ENCODE data around the gene USP25. TPM values are rescaled to one million over a fixed set of nuclear protein-coding genes. Genes with fewer than 3 reads are reported as not detected.

Gene USP25
- total and polyA plus RNA-seq, 4 donors = 14.6 to 148 (median 32.1) TPM

GRCh38 chr21:15841856-15842564 lies 112.2 kb downstream of the USP25 start:
- Histone ChIP-seq H3K36me3 (ENCODE audit: control insufficient read depth in 4 of 4, insufficient read depth in 4 of 4, low read length in 4 of 4) (peaks cover 4 to 8% (median 5%) of the 10 kb centered on the region in 4 donors), H3K9ac (ENCODE audit: insufficient read depth in 1 of 2, low read length in 2 of 2) (no peak overlapping the region), H3K27me3 (ENCODE audit: control insufficient read depth in 3 of 3, insufficient read depth in 3 of 3, low read length in 2 of 3) (no peaks in the 10 kb centered on the region), H3K4me1 (ENCODE audit: control insufficient read depth in 5 of 5, insufficient read depth in 5 of 5, low read length in 5 of 5) (peaks cover 0 to 11% (median 0%) of the 10 kb centered on the region in 5 donors), H3K27ac (ENCODE audit: low read depth in 1 of 2, low read length in 1 of 2) (no peak overlapping the region), H3K4me3 (no peak overlapping the region), H3K9me3 (ENCODE audit: control insufficient read depth in 4 of 4, insufficient read depth in 3 of 4, low read length in 3 of 4) (no peaks in the 10 kb centered on the region)
- TF ChIP-seq CTCF (IDR thresholded peaks at IDR 0.05; ENCODE audit: control extremely low read depth, extremely low read depth) = no peak
- DNase-seq = peak in 2 of 3 donors; percentile 14 to 16
- ATAC-seq (ENCODE audit: insufficient read depth, low FRiP score) = no peak
- 66 to 80% methylated on average over 3 of the region's 3 CpGs for WGBS, 2 donors

GRCh38 chr21:15842565-15842880 lies 112.7 kb downstream of the USP25 start:
- Histone ChIP-seq H3K9me3 (ENCODE audit: control insufficient read depth in 4 of 4, insufficient read depth in 3 of 4, low read length in 3 of 4) (no peaks in the 10 kb centered on the region), H3K9ac (ENCODE audit: insufficient read depth in 1 of 2, low read length in 2 of 2) (no peak overlapping the region), H3K4me1 (ENCODE audit: control insufficient read depth in 5 of 5, insufficient read depth in 5 of 5, low read length in 5 of 5) (peaks cover 0 to 10% (median 0%) of the 10 kb centered on the region in 5 donors), H3K27ac (ENCODE audit: low read depth in 1 of 2, low read length in 1 of 2) (no peak overlapping the region), H3K27me3 (ENCODE audit: control insufficient read depth in 3 of 3, insufficient read depth in 3 of 3, low read length in 2 of 3) (no peaks in the 10 kb centered on the region), H3K36me3 (ENCODE audit: control insufficient read depth in 4 of 4, insufficient read depth in 4 of 4, low read length in 4 of 4) (peaks cover 4 to 8% (median 7%) of the 10 kb centered on the region in 4 donors), H3K4me3 (no peak overlapping the region)
- DNase-seq (no peak), ATAC-seq (ENCODE audit: insufficient read depth, low FRiP score) (no peak)
- 91 to 92% methylated on average over 2 of the region's 2 CpGs for WGBS, 2 donors
- no peak for TF ChIP-seq CTCF (IDR thresholded peaks at IDR 0.05; ENCODE audit: control extremely low read depth, extremely low read depth)

GRCh38 chr21:15843766-15844165 lies 114.0 kb downstream of the USP25 start:
- 95 to 100% methylated on average over 1 of the region's 1 CpG for WGBS, 2 donors

More at GRCh38 chr21:15843766-15844165, 114.0 kb downstream of the USP25 start:
- ATAC-seq (ENCODE audit: insufficient read depth, low FRiP score) = no peak
- Histone ChIP-seq H3K27ac (ENCODE audit: low read depth in 1 of 2, low read length in 1 of 2) (no peak overlapping the region), H3K9ac (ENCODE audit: insufficient read depth in 1 of 2, low read length in 2 of 2) (no peak overlapping the region), H3K4me1 (ENCODE audit: control insufficient read depth in 5 of 5, insufficient read depth in 5 of 5, low read length in 5 of 5) (peaks cover 0 to 7% (median 0%) of the 10 kb centered on the region in 5 donors), H3K4me3 (no peak overlapping the region), H3K36me3 (ENCODE audit: control insufficient read depth in 4 of 4, insufficient read depth in 4 of 4, low read length in 4 of 4) (peaks cover 3 to 9% (median 7%) of the 10 kb centered on the region in 4 donors), H3K9me3 (ENCODE audit: control insufficient read depth in 4 of 4, insufficient read depth in 3 of 4, low read length in 3 of 4) (no peaks in the 10 kb centered on the region), H3K27me3 (ENCODE audit: control insufficient read depth in 3 of 3, insufficient read depth in 3 of 3, low read length in 2 of 3) (no peaks in the 10 kb centered on the region)
- TF ChIP-seq CTCF (IDR thresholded peaks at IDR 0.05; ENCODE audit: control extremely low read depth, extremely low read depth) = no peak
- DNase-seq = no peak

Data from lung (tissue), 12 donors.